ENCODE results near the gene ELP2.
"Not testable (repeated sequence)": the region's sequence is repeated elsewhere in the genome, so short reads cannot be mapped to it uniquely, and the experiment has no call there.

Gene ELP2

GRCh38 chr18:36191711-36192110 is 62.0 kb downstream of the ELP2 start:
- no peak for FAIRE-seq

DNA sequence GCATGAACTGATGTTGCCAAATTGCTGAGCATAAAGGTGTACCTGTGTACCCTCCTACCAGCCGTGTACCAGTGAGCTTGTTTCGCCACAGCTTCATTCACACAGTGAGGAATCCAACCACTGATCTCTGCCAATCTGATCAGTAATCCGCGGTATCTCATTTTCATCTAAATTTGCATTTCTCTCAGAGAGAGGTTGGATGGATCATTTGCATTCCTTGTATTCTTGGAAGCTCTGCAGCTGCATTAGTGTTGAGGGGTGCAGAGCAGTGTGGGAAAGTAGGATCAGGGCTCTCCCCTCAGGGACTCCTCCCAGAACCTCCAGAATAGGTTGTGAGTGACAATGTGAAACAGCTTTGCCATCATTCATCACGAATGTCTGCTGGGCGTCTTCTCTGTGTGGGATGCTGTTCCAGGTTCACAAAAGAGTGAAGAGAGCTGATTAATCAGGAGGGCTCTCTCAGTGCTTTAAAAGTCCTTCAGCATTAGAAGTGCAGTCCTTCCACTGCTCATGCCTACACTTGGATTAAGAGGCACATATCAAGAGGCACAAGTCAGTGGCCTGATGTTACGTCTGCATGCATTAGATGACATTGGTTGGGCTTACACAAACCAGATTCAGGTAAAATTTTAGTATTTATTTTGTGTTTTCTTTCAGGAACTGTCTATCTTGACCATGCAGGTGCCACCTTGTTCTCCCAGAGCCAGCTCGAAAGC is 65.1 kb downstream of the ELP2 start:
- no peak for FAIRE-seq

- no peak for FAIRE-seq
Observed at GRCh38 chr18:36195427-36196122, 65.9 kb downstream of the ELP2 start.

GRCh38 chr18:36196238-36196995 is 66.7 kb downstream of the ELP2 start:
- no peak for FAIRE-seq

DNA sequence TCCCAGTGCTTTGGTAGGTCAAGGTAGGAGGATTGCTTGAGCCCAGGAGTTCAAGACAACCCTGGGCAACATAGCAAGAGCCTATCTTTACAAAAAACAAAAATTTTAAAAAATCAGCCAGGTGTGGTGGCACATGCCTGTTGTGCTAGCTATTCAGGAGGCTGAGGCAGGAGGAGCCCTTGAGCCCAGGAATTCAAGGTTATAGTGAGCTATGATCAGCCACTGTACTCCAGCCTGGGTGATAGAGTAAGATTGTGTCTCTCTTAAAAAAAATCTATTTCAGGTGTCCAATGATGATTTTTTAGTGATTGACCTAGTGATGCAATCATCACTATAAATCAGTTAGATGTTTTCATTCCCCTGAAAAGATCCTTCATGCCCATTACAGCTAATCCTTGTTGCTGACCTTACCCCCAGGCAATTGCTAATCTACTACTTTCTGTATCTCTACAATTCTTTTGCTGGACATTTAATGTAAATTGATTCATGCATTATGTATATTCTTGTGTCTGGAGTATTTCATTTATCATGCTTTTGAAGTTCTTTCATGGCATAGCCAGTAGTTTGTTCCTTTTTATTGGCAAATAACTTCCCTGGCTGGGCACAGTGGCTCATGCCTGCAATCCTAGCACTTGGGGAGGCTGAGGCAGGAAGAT is 67.9 kb downstream of the ELP2 start:
- no peak for FAIRE-seq

DNA sequence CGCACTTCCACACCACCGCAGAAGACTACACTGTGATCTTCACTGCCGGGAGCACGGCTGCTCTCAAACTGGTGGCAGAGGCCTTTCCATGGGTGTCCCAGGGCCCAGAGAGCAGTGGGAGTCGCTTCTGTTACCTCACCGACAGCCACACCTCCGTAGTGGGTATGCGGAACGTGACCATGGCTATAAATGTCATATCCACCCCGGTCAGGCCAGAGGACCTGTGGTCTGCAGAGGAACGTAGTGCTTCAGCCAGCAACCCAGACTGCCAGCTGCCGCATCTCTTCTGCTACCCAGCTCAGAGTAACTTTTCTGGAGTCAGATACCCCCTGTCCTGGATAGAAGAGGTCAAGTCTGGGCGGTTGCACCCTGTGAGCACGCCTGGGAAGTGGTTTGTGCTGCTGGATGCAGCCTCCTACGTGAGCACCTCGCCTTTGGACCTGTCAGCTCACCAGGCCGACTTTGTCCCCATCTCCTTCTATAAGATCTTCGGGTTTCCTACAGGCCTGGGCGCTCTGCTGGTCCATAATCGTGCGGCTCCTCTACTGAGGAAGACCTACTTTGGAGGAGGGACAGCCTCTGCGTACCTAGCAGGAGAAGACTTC is 70.1 kb downstream of the ELP2 start:
- FAIRE-seq: no peak

GRCh38 chr18:36200354-36200771 is 70.7 kb downstream of the ELP2 start:
- FAIRE-seq: no peak

- no peak for FAIRE-seq
Observed at GRCh38 chr18:36201765-36202164, 72.1 kb downstream of the ELP2 start.

- FAIRE-seq: no peak
Observed at GRCh38 chr18:36203360-36203895, 73.7 kb downstream of the ELP2 start.

- FAIRE-seq: no peak
Observed at GRCh38 chr18:36205166-36205565, 75.5 kb downstream of the ELP2 start.

GRCh38 chr18:36207303-36207702 is 77.6 kb downstream of the ELP2 start:
- FAIRE-seq: no peak

GRCh38 chr18:36207969-36208368 is 78.3 kb downstream of the ELP2 start:
- FAIRE-seq: not testable (repeated sequence)

- FAIRE-seq: no peak
Observed at GRCh38 chr18:36211612-36212065, 81.9 kb downstream of the ELP2 start.

DNA sequence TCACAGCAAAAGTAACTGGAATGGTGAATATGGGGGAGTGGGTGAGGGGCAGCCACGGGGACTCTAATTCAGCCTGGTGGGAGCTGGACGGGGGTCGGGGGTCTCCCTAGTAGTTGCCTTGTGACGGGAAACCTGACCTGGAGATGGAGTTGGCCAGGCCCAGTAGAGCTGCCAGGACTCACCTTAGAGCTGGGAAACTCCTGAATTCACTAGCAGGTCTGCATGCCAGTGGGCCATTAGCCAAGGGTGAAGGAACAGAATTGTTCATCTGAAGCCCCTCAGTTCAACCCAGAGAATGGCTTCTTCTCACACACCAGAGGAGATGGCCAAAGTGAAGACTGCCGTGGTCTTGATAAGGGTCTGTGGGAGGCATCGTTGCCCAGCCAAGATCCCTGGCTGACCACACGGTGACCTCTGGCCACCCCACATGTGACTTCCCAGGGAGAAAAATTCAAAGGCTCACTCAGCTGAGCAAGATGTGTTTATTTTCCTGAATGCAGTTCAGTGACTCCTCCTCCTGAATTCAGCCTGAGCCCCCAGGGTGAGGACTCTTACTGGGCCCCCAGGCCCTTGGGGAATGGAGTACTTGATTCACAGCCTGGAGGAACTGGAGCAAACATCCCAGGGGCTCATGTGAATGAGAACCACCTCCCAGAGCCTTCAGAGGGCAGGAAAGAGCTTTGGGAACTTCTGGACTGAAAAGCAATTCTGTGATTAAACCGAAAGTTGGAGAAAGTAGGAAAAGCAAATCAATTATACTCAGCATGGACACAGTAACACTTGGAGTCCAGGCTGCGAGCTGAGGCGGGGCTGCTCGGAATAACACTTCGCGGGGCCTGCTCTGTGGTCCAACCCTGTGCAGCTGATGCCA is 82.8 kb downstream of the ELP2 start:
- FAIRE-seq: no peak

- no peak for FAIRE-seq
Observed at GRCh38 chr18:36214811-36215210, 85.1 kb downstream of the ELP2 start.

- no peak for FAIRE-seq
Observed at GRCh38 chr18:36215577-36215976, 85.9 kb downstream of the ELP2 start.

DNA sequence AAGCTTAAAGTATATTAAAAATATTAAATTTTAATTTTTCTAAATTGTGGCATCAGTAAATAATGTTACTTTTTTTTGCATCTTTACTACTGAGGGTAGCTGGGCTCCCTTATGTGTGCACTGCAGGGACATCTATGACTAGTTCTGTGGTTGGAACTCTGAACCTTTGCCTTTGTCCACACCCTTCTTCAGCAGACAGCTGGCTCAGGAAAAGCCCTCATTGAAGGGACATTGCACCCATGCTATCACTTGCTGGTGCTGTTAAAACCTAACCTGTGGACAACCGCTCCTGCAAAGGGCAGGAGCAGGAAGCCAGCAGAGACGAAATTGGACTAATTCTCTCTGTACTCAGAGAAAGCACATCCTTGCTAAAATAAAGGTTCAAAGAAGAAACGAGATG is 87.6 kb downstream of the ELP2 start:
- FAIRE-seq: no peak

DNA sequence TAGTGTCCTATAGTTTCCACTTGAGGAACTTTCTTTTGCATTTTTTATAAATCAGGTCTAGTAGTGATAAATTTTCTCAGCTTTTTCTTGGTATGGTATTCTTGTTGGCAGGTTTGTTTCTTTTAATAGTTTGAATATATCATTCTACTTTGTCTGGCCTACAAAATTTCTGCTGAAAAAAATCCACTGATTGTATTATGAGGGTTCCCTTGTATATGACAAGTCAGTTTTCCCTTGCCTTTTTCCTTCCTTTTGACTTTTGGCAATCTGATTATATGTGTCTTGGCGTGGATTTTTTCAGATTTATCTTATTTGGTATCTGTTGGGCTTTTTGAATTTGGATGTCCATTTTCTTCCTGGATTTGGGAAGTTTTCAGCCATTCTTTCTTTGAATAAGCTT is 99.5 kb downstream of the ELP2 start:
- FAIRE-seq: no peak

Data from islet of Langerhans (tissue), 1 donor.